Measurements from ENCODE around the gene EP400.

EP400 gene

GRCh38 chr12:132015686-132016430 lies 66.1 kb downstream of the EP400 start:
- Histone ChIP-seq H3K4me3 (ENCODE audit: low read length) (no peak overlapping the region), H3K4me1 (ENCODE audit: control insufficient read depth, insufficient read depth, low read length) (no peaks in the 10 kb centered on the region), H3K9ac (ENCODE audit: low read length) (no peak overlapping the region), H3K27ac (ENCODE audit: low read depth, low read length) (no peak overlapping the region), H3K27me3 (ENCODE audit: control insufficient read depth, insufficient read depth, low read length) (no peaks in the 10 kb centered on the region), H3K36me3 (ENCODE audit: control insufficient read depth, insufficient read depth, low read length) (peaks cover 57% of the 10 kb centered on the region)

DNA sequence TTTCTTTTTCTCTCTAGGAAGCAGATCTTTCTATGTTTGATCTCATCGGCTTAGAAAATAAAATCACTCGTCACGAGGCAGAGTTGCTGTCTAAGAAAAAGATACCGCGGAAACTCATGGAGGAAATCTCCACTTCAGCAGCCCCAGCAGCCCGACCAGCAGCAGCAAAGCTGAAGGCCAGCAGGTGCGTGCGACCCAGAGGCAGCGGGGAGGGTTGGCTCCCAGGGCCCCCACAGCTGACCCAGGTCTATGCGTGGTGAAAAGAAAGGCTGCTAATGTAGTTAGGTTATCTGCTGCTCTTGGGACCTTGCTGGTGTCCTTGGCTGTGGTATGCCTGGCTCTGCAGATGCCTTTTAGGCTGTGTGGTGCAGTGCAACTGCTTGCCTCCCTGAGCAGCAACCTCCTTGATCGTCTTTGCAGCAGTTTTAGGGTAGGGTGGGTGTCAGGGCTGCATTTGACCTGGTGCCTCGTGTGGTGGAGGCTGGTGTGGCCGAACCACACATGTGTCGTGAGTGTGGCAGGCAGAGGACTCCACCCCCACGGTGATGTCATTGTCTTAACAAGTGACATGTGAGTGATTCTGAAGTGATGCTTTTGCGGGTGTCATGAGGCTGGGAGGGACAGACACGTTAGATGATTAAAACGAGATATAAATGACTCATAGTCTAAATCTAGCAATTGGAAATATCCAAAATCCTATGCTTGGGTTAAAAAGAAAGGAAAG lies 68.6 kb downstream of the EP400 start:
- Histone ChIP-seq H3K9ac (ENCODE audit: low read length) (no peak overlapping the region), H3K4me1 (ENCODE audit: control insufficient read depth, insufficient read depth, low read length) (no peaks in the 10 kb centered on the region), H3K36me3 (ENCODE audit: control insufficient read depth, insufficient read depth, low read length) (peaks cover 53% of the 10 kb centered on the region), H3K27me3 (ENCODE audit: control insufficient read depth, insufficient read depth, low read length) (no peaks in the 10 kb centered on the region), H3K4me3 (ENCODE audit: low read length) (no peak overlapping the region), H3K27ac (ENCODE audit: low read depth, low read length) (no peak overlapping the region)

DNA sequence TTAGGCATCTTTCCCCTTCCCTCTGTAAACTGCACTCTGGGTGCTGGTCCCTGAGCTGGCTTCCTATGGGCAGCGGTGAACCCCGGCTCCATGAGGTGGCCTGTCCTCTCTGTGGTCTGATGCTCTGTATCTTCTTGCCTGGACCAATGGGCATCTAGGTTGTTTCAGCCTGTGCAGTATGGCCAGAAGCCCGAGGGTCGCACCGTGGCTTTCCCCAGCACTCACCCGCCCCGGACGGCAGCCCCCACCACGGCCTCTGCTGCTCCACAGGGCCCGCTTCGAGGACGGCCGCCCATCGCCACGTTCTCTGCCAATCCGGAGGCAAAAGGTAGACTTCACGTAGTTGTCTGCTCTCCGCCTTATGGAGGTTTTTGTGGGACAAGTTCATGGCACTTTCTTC lies 70.1 kb downstream of the EP400 start:
- Histone ChIP-seq H3K9ac (ENCODE audit: low read length) (no peak overlapping the region), H3K36me3 (ENCODE audit: control insufficient read depth, insufficient read depth, low read length) (peaks cover 46% of the 10 kb centered on the region), H3K4me3 (ENCODE audit: low read length) (no peak overlapping the region), H3K27me3 (ENCODE audit: control insufficient read depth, insufficient read depth, low read length) (no peaks in the 10 kb centered on the region), H3K27ac (ENCODE audit: low read depth, low read length) (no peak overlapping the region), H3K4me1 (ENCODE audit: control insufficient read depth, insufficient read depth, low read length) (no peaks in the 10 kb centered on the region)

DNA sequence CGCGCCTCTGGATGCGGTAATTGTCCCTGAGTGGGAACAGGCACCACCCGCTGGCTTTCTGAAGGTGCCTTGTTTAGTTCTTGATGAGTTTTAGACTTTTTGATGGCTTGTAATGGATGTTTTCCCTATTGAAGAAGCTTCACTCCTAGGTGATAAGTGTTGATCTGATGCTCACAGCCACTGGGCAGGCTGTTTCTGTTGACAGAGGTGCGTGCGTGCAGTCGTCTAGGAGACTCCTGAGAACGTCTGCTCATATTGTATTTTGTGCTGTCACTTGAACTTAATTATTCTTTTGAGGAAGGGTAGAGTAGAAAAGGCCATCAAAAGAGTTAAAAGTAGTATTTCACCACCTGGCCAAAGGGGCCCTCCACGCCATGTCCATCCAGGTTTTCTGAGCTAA lies 70.5 kb downstream of the EP400 start:
- peaks cover 45% of the 10 kb centered on the region for H3K36me3 ChIP-seq (ENCODE audit: control insufficient read depth, insufficient read depth, low read length)
- H3K27ac ChIP-seq (ENCODE audit: low read depth, low read length): no peak overlapping the region
- H3K27me3 ChIP-seq (ENCODE audit: control insufficient read depth, insufficient read depth, low read length): no peaks in the 10 kb centered on the region
- no peaks in the 10 kb centered on the region for H3K4me1 ChIP-seq (ENCODE audit: control insufficient read depth, insufficient read depth, low read length)
- no peak overlapping the region for H3K4me3 ChIP-seq (ENCODE audit: low read length)
- H3K9ac ChIP-seq (ENCODE audit: low read length): no peak overlapping the region

- H3K27ac ChIP-seq (ENCODE audit: low read depth, low read length): no peak overlapping the region
- no peaks in the 10 kb centered on the region for H3K4me1 ChIP-seq (ENCODE audit: control insufficient read depth, insufficient read depth, low read length)
- peaks cover 46% of the 10 kb centered on the region for H3K36me3 ChIP-seq (ENCODE audit: control insufficient read depth, insufficient read depth, low read length)
- no peak overlapping the region for H3K9ac ChIP-seq (ENCODE audit: low read length)
- H3K4me3 ChIP-seq (ENCODE audit: low read length): no peak overlapping the region
- H3K27me3 ChIP-seq (ENCODE audit: control insufficient read depth, insufficient read depth, low read length): no peaks in the 10 kb centered on the region
Measured at GRCh38 chr12:132021031-132021871, 71.5 kb downstream of the EP400 start.

GRCh38 chr12:132021965-132022364 lies 72.2 kb downstream of the EP400 start:
- Histone ChIP-seq H3K4me3 (ENCODE audit: low read length) (no peak overlapping the region), H3K36me3 (ENCODE audit: control insufficient read depth, insufficient read depth, low read length) (peaks cover 47% of the 10 kb centered on the region), H3K27ac (ENCODE audit: low read depth, low read length) (no peak overlapping the region), H3K27me3 (ENCODE audit: control insufficient read depth, insufficient read depth, low read length) (no peaks in the 10 kb centered on the region), H3K9ac (ENCODE audit: low read length) (no peak overlapping the region), H3K4me1 (ENCODE audit: control insufficient read depth, insufficient read depth, low read length) (no peaks in the 10 kb centered on the region)

- Histone ChIP-seq H3K36me3 (ENCODE audit: control insufficient read depth, insufficient read depth, low read length) (peaks cover 52% of the 10 kb centered on the region), H3K4me3 (ENCODE audit: low read length) (no peak overlapping the region), H3K4me1 (ENCODE audit: control insufficient read depth, insufficient read depth, low read length) (no peaks in the 10 kb centered on the region), H3K9ac (ENCODE audit: low read length) (no peak overlapping the region), H3K27ac (ENCODE audit: low read depth, low read length) (no peak overlapping the region), H3K27me3 (ENCODE audit: control insufficient read depth, insufficient read depth, low read length) (no peaks in the 10 kb centered on the region)
Measured at GRCh38 chr12:132023658-132024057, 73.9 kb downstream of the EP400 start.

GRCh38 chr12:132024758-132025157 lies 75.0 kb downstream of the EP400 start:
- no peaks in the 10 kb centered on the region for H3K27me3 ChIP-seq (ENCODE audit: control insufficient read depth, insufficient read depth, low read length)
- H3K4me3 ChIP-seq (ENCODE audit: low read length): no peak overlapping the region
- H3K27ac ChIP-seq (ENCODE audit: low read depth, low read length): no peak overlapping the region
- H3K9ac ChIP-seq (ENCODE audit: low read length): no peak overlapping the region
- no peaks in the 10 kb centered on the region for H3K4me1 ChIP-seq (ENCODE audit: control insufficient read depth, insufficient read depth, low read length)
- peaks cover 53% of the 10 kb centered on the region for H3K36me3 ChIP-seq (ENCODE audit: control insufficient read depth, insufficient read depth, low read length)

GRCh38 chr12:132025526-132025925 lies 75.8 kb downstream of the EP400 start:
- no peaks in the 10 kb centered on the region for H3K27me3 ChIP-seq (ENCODE audit: control insufficient read depth, insufficient read depth, low read length)
- no peak overlapping the region for H3K27ac ChIP-seq (ENCODE audit: low read depth, low read length)
- H3K4me3 ChIP-seq (ENCODE audit: low read length): no peak overlapping the region
- peaks cover 53% of the 10 kb centered on the region for H3K36me3 ChIP-seq (ENCODE audit: control insufficient read depth, insufficient read depth, low read length)
- H3K9ac ChIP-seq (ENCODE audit: low read length): no peak overlapping the region
- no peaks in the 10 kb centered on the region for H3K4me1 ChIP-seq (ENCODE audit: control insufficient read depth, insufficient read depth, low read length)

- Histone ChIP-seq H3K27me3 (ENCODE audit: control insufficient read depth, insufficient read depth, low read length) (no peaks in the 10 kb centered on the region), H3K27ac (ENCODE audit: low read depth, low read length) (no peak overlapping the region), H3K4me1 (ENCODE audit: control insufficient read depth, insufficient read depth, low read length) (no peaks in the 10 kb centered on the region), H3K9ac (ENCODE audit: low read length) (no peak overlapping the region), H3K4me3 (ENCODE audit: low read length) (no peak overlapping the region), H3K36me3 (ENCODE audit: control insufficient read depth, insufficient read depth, low read length) (peaks cover 57% of the 10 kb centered on the region)
Measured at GRCh38 chr12:132026061-132026795, 76.5 kb downstream of the EP400 start.

DNA sequence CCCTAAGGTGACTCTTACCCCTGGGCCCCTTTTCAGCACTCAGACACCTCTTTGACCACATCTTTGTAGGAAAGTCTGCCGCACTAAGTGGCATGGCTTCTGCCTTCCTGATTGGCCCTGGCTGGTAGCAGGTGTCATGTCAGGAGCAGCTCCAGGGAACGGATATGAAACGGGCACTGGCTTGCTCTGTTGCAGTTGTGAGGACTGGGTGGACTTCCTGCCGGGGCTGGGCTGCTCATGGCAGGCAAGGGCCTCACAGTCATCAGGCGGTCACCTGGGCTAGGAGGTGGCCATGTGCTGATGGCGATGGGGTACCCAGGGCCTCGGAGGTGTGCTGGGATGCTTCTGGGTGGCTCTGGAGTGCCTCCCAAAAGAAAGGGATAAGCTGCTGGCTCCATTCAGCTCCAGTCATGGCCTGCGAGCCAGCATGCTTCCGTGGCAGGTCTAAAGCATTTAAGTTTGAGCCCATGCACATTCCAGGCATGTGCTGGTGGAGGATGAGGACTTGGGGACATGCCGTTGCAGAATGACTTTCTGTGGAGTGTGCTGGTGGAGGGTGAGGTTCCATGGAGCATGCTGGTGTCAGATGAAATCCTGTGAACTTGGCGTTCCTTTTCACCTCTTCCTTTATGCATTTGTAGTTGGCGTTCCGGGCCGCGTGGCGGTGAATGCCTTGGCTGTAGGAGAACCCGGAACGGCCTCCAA lies 77.2 kb downstream of the EP400 start:
- Histone ChIP-seq H3K36me3 (ENCODE audit: control insufficient read depth, insufficient read depth, low read length) (peaks cover 56% of the 10 kb centered on the region), H3K4me3 (ENCODE audit: low read length) (no peak overlapping the region), H3K4me1 (ENCODE audit: control insufficient read depth, insufficient read depth, low read length) (no peaks in the 10 kb centered on the region), H3K27me3 (ENCODE audit: control insufficient read depth, insufficient read depth, low read length) (no peaks in the 10 kb centered on the region), H3K9ac (ENCODE audit: low read length) (no peak overlapping the region), H3K27ac (ENCODE audit: low read depth, low read length) (no peak overlapping the region)

All from rectal smooth muscle tissue (tissue), 1 donor.